IMR-90 (cell line): ENCODE measurements around the gene DDR1.

Experiments used
- CTCF ChIP-seq: conservative IDR thresholded peaks from 2 replicates; pipeline ENCODE4 v1.5.1; 2012; ENCODE audit warnings: mild to moderate bottlenecking, low read depth, low read length, improper control_type of control experiment
- ELK1 ChIP-seq: fragments of 150-350 bp; IDR thresholded peaks from 2 replicates; pipeline ENCODE4 v1.6.1; 2016; ENCODE audit warnings: low read depth, mild to moderate bottlenecking, low read length, moderate library complexity, borderline replicate concordance
- MXI1 ChIP-seq: IDR thresholded peaks from 2 replicates; pipeline ENCODE4 v1.6.1; 2012; ENCODE audit warnings: low read depth, mild to moderate bottlenecking, low read length, moderate library complexity, borderline replicate concordance
- POLR2A ChIP-seq: IDR thresholded peaks from 2 replicates; pipeline ENCODE4 v1.6.1; 2012; ENCODE audit warnings: mild to moderate bottlenecking, low read depth, low read length

- TF ChIP-seq ELK1: no peak
- no peak for TF ChIP-seq POLR2A
- no peak for TF ChIP-seq CTCF
- no peak for TF ChIP-seq MXI1
These were observed 2.7 kb upstream of the DDR1 start for GRCh38 chr6:30881392-30882203.
